Caco-2 (cell line): ENCODE measurements around the gene SAMM50. TPM values are rescaled to one million over a fixed set of nuclear protein-coding genes. Genes with fewer than 3 reads are reported as not detected.

Experiments used
- BruUV-seq: library from RNA; stranded (reverse); fragments of 400-500 nt; replicated peaks from 2 replicates; lab custom pipeline; 2021; lab: Mats Ljungman, UMichigan
- CTCF ChIA-PET: fragments of 300-600 bp; sonication (Branson Sonifier 250); formaldehyde crosslinking; loops from one replicate; lab custom pipeline; 2022; ENCODE audit warnings: antibody characterized with exemption; lab: Charles Lee
- POLR2A ChIA-PET: fragments of 300-600 bp; sonication (Branson Sonifier 250); formaldehyde crosslinking; loops from one replicate; lab custom pipeline; 2022; ENCODE audit warnings: antibody characterized with exemption; lab: Charles Lee
- DNase-seq, 2 experiments: peaks; one replicate each; pipeline versions ENCODE4 v3.0.0 to v3.0.0-alpha.2; 2020 to 2022
- H3K27me3 ChIP-seq: replicated peaks from 2 replicates; pipeline ENCODE4 v1.6.0; 2011; ENCODE audit warnings: low read length; ENCODE audit not compliant: control insufficient read depth, insufficient read depth
- H3K36me3 ChIP-seq: 2 replicates; pipeline ENCODE4 v1.5.1; 2011; ENCODE audit warnings: low read length; ENCODE audit not compliant: control insufficient read depth, insufficient read depth
- H3K4me1 ChIP-seq: fragments of 250-450 bp; sonication (Bioruptor Pico); 2 replicates; pipeline ENCODE4 v1.5.1; 2020; ENCODE audit warnings: mild to moderate bottlenecking
- H3K4me3 ChIP-seq: 2 replicates; pipeline ENCODE4 v1.5.1; 2011; ENCODE audit warnings: low read depth, mild to moderate bottlenecking, control low read depth, low read length
- H3K9me3 ChIP-seq: fragments of 250-450 bp; sonication (Bioruptor Pico); 2 replicates; pipeline ENCODE4 v1.5.1; 2020; ENCODE audit warnings: mild to moderate bottlenecking, moderate library complexity
- H3K27ac Mint-ChIP-seq: one replicate; pipeline ENCODE4 v1.8.0; 2022; ENCODE audit warnings: mixed read lengths; ENCODE audit not compliant: unreplicated experiment
- H3K27me3 Mint-ChIP-seq: one replicate; pipeline ENCODE4 v1.8.0; 2022; ENCODE audit warnings: mixed read lengths; ENCODE audit not compliant: insufficient read depth, unreplicated experiment
- H3K36me3 Mint-ChIP-seq: one replicate; pipeline ENCODE4 v1.8.0; 2022; ENCODE audit warnings: mild to moderate bottlenecking, mixed read lengths; ENCODE audit not compliant: insufficient read depth, unreplicated experiment
- H3K4me1 Mint-ChIP-seq: one replicate; pipeline ENCODE4 v1.8.0; 2022; ENCODE audit warnings: low read depth, mixed read lengths; ENCODE audit not compliant: unreplicated experiment
- H3K4me3 Mint-ChIP-seq: one replicate; pipeline ENCODE4 v1.8.0; 2022; ENCODE audit warnings: mild to moderate bottlenecking, moderate library complexity, mixed read lengths; ENCODE audit not compliant: unreplicated experiment
- H3K9me3 Mint-ChIP-seq: one replicate; pipeline ENCODE4 v1.8.0; 2022; ENCODE audit warnings: mixed read lengths; ENCODE audit not compliant: unreplicated experiment
- intact Hi-C: fragments of 100-400 bp; cut with micrococcal nuclease; formaldehyde crosslinking; loops from one replicate; pipeline ENCODE4 v1.10.0; 2022; ENCODE audit not compliant: unreplicated experiment
- total RNA-seq: library from RNA; stranded (reverse); gene quantifications from 2 replicates; pipeline ENCODE4 v1.2.3, GENCODE V29; 2022
- TF ChIP-seq, protein P1 (sequence below), 2 experiments: fragments of 200-600 bp in 1 of 2; IDR thresholded peaks; 1 replicate in 1 of 2; 2 replicates in 1 of 2; pipeline versions ENCODE4 v1.5.1 to v1.8.0; 2011 to 2022; ENCODE audit warnings: antibody characterized with exemption in 1 of 2, control low read depth in 1 of 2, inconsistent platforms in 1 of 2, low read depth in 1 of 2, low read length in 1 of 2, mild to moderate bottlenecking in 1 of 2, moderate library complexity in 1 of 2; ENCODE audit not compliant: insufficient read depth in 1 of 2, severe bottlenecking in 1 of 2, unreplicated experiment in 1 of 2

SAMM50 gene
- total RNA-seq, 1 experiment from 2014 or later, result 66.4 TPM

GRCh38 chr22:43948836-43949406 lies 6.3 kb upstream of the SAMM50 start:
- intact Hi-C loops, result loop anchor here (5.0 kb wide), 1 partner anchor 62 kb away; no protein-coding TSS in a partner anchor
- Mint-ChIP-seq H3K9me3 (no peaks in the 10 kb centered on the region), H3K36me3 (no peaks in the 10 kb centered on the region), H3K27ac (no peak overlapping the region), H3K27me3 (no peaks in the 10 kb centered on the region), H3K4me1 (no peaks in the 10 kb centered on the region), H3K4me3 (no peak overlapping the region)
- no TSS peak for BruUV-seq
- H3K4me3 ChIP-seq, result no peak overlapping the region
- ChIA-PET CTCF (no interaction called here), POLR2A (no interaction called here)
- H3K27me3 ChIP-seq, result no peaks in the 10 kb centered on the region
- H3K9me3 ChIP-seq, result no peaks in the 10 kb centered on the region
- H3K4me1 ChIP-seq, result no peaks in the 10 kb centered on the region
- no peak for DNase-seq
- no peaks in the 10 kb centered on the region for H3K36me3 ChIP-seq
- TF ChIP-seq, protein P1, sequence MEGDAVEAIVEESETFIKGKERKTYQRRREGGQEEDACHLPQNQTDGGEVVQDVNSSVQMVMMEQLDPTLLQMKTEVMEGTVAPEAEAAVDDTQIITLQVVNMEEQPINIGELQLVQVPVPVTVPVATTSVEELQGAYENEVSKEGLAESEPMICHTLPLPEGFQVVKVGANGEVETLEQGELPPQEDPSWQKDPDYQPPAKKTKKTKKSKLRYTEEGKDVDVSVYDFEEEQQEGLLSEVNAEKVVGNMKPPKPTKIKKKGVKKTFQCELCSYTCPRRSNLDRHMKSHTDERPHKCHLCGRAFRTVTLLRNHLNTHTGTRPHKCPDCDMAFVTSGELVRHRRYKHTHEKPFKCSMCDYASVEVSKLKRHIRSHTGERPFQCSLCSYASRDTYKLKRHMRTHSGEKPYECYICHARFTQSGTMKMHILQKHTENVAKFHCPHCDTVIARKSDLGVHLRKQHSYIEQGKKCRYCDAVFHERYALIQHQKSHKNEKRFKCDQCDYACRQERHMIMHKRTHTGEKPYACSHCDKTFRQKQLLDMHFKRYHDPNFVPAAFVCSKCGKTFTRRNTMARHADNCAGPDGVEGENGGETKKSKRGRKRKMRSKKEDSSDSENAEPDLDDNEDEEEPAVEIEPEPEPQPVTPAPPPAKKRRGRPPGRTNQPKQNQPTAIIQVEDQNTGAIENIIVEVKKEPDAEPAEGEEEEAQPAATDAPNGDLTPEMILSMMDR (IDR thresholded peaks at IDR 0.05; ENCODE audit: insufficient read depth in 1 of 2, low read depth in 1 of 2, low read length in 1 of 2, severe bottlenecking in 1 of 2, unreplicated experiment in 1 of 2), result no peak

- ChIA-PET CTCF (no interaction called here), POLR2A (no interaction called here)
- H3K9me3 Mint-ChIP-seq, result no peaks in the 10 kb centered on the region
- no peaks in the 10 kb centered on the region for H3K4me1 ChIP-seq
- H3K4me3 ChIP-seq, result no peak overlapping the region
- H3K9me3 ChIP-seq, result no peaks in the 10 kb centered on the region
- no peak for DNase-seq
- TF ChIP-seq, protein P1 (IDR thresholded peaks at IDR 0.05; ENCODE audit: insufficient read depth in 1 of 2, low read depth in 1 of 2, low read length in 1 of 2, severe bottlenecking in 1 of 2, unreplicated experiment in 1 of 2), result no peak
- H3K4me3 Mint-ChIP-seq, result no peak overlapping the region
- intact Hi-C loops, result no loop called here
- no TSS peak for BruUV-seq
- H3K27ac Mint-ChIP-seq, result no peak overlapping the region
- no peaks in the 10 kb centered on the region for H3K27me3 Mint-ChIP-seq
- H3K36me3 Mint-ChIP-seq, result no peaks in the 10 kb centered on the region
- no peaks in the 10 kb centered on the region for H3K27me3 ChIP-seq
- peaks cover 3% of the 10 kb centered on the region for H3K4me1 Mint-ChIP-seq
- H3K36me3 ChIP-seq, result no peaks in the 10 kb centered on the region
Measured at GRCh38 chr22:43951391-43951790, 3.9 kb upstream of the SAMM50 start.

GRCh38 chr22:43951966-43952365 lies 3.3 kb upstream of the SAMM50 start:
- no peaks in the 10 kb centered on the region for H3K9me3 Mint-ChIP-seq
- TF ChIP-seq, protein P1 (IDR thresholded peaks at IDR 0.05; ENCODE audit: insufficient read depth in 1 of 2, low read depth in 1 of 2, low read length in 1 of 2, severe bottlenecking in 1 of 2, unreplicated experiment in 1 of 2), result no peak
- no peak overlapping the region for H3K4me3 Mint-ChIP-seq
- no peaks in the 10 kb centered on the region for H3K36me3 Mint-ChIP-seq
- no peaks in the 10 kb centered on the region for H3K27me3 Mint-ChIP-seq
- no peaks in the 10 kb centered on the region for H3K27me3 ChIP-seq
- intact Hi-C loops, result no loop called here
- ChIA-PET POLR2A (no interaction called here), CTCF (interaction anchor here (0.6 kb wide), 1 partner anchor 1295 kb away, joined by 3 read pairs; no protein-coding TSS in a partner anchor)
- H3K36me3 ChIP-seq, result no peaks in the 10 kb centered on the region
- no peaks in the 10 kb centered on the region for H3K9me3 ChIP-seq
- H3K4me3 ChIP-seq, result no peak overlapping the region
- no TSS peak for BruUV-seq
- DNase-seq, result no peak
- H3K4me1 ChIP-seq, result no peaks in the 10 kb centered on the region; the same call in 1 of the 2 replicates
- no peak overlapping the region for H3K27ac Mint-ChIP-seq
- peaks cover 6% of the 10 kb centered on the region for H3K4me1 Mint-ChIP-seq
